NCI-H1105 treated with DMSO at 0.1 percent for 48 hours (cell line): Measurements from ENCODE around the gene GALR1.

Experiments
- DNase-seq: peaks from one replicate; lab custom pipeline; 2025; lab: John Stamatoyannopoulos, UW

The GALR1 gene

DNA sequence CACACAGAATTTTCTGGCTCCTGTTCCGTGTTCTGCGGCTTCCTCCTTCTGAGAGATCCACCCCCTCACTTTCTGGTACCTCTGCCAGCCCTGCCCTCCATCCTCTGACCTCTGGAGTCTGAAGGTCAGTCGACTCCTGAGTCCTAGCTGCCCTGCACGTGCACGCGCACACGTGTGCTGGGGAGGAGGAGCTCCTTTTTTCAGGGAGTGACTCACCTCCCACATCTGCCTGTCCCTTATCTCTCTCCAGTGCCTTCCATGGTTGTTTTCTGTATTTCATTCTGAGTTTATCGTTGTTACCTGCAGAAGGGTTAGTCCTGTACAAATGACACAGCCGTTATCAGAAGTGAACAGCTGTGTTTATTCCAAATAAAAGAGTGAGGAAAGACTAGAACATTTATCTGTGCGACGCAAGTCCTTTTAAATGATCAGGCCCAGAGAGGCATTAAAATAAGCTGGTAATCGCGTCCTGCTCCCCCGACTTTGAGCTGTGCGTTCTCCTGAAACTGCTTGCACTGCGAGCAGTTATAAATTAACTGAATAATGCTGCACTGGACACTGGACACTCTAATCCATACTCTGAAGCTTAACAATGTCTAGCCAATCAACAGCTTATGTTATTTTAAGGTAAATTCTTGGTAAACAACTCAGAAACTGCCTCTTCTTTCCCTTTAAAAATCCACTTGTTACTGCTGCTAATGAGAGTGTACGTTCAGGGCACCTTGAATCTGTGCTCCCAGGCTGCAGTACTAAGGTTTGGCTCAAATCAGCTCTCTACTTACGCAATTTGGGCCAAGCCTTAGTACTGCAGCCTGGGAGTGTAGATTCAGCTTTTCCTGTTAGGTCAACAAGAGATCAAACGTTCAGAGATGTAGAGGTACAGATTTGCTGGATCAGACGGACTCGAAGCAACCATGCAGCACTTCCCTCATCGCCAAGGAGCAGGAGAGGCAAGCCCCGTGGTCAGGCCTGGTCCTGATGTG, 72.5 kb downstream of the GALR1 start:
- no peak for DNase-seq

DNA sequence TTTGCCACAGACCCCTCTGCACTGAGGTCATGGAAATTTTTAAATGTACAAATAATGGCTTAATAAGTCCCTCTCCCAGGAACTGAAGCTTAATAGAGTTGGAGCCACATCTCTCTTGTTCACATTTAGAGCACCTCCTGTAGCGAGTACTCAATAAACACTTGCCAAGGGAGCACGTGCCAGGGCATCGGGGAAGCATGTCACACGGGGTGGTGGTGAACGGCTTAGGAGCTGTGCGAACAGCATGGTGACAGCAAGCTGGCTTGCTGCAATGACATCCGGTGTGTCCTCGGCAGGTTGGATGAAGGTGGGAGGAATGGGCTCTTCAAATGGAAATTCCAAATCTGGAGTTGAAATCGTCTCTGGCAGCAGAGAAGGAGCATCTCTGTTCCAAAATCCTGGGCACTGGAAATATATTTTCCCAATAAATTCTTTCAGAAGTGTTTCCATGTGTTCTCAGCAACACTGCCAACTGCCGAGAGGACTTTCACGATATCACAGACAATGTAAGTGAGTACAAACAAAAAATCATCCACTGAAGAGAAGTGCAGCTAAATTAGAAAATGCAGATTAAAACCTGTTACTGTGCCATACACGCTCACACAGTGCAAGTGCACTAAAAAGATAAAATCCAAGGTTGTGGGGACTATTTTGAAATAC, 74.1 kb downstream of the GALR1 start:
- DNase-seq: no peak
